Measurements from ENCODE around the gene THSD4.

THSD4 gene

GRCh38 chr15:71319935-71320334, 204.7 kb downstream of the THSD4 start:
- in situ Hi-C loops (cut with HindIII; ENCODE audit: low pct_unique_long_range_greater_than_20kb, low sequenced_read_pairs): no loop called here
- no peak for TF ChIP-seq JUND (IDR thresholded peaks at IDR 0.05; ENCODE audit: low read depth)
- DNase-seq (ENCODE audit: low read depth in 1 of 2, low spot score in 1 of 2): no peak

DNA sequence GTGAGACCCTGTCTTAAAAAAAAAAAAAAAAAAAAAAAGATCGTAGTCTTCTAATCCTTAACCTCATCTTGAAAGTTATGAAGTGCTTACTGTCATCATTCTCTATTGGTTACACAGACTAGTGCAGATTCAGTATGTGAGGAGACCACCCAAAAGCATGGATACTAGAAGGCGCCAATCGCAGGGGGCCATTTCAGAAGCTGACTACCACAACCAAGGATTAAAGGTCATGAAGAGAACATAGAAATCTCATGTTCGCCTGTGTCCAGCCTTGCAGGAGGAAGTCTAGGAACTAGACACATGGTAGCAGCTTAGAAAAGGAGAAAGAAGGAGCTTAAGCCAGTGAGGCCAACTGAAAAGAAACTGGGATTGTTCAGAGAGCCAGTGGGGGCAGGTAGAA, 207.8 kb downstream of the THSD4 start:
- in situ Hi-C loops (cut with HindIII; ENCODE audit: low pct_unique_long_range_greater_than_20kb, low sequenced_read_pairs): no loop called here
- no peak for TF ChIP-seq JUND (IDR thresholded peaks at IDR 0.05; ENCODE audit: low read depth)
- DNase-seq (ENCODE audit: low read depth in 1 of 2, low spot score in 1 of 2): no peak

DNA sequence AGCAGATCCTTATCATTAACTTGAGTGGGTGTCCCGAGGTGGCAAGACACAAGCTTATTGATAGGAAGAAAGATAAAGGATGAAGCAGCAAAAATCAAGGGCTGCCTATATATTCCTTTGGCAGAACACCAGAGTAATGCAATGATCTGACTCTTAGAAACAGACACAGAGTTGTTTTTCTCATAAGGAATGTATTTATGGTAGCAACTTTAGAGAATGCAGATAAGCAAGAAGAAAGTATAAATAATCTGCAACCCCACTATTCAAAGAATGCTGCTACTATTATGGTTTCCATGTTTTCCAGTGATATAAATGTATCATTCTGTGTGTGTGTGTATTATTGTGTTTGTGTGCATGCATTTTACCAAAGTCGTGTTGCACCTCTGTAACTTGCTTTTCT, 208.3 kb downstream of the THSD4 start:
- no peak for TF ChIP-seq JUND (IDR thresholded peaks at IDR 0.05; ENCODE audit: low read depth)
- DNase-seq (ENCODE audit: low read depth in 1 of 2, low spot score in 1 of 2): no peak
- in situ Hi-C loops (cut with HindIII; ENCODE audit: low pct_unique_long_range_greater_than_20kb, low sequenced_read_pairs): no loop called here

DNA sequence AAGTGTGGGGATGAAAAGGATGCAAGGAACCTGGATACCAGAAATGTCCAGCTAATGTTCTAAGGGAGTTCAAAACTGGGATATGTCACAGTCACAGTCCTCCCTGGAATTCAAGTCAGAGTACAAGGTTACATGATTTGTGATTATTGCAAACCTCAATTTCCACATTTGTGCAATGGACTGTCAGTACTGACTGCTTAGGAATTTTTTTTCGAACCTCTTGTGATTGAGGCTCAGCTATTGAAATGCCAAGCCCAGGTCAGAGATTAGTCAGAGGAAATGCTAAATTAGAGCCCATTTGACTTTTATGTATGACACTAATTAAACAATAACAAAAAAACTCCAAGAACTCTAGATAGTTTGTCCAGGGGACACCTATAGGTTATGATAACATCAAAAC, 210.2 kb downstream of the THSD4 start:
- in situ Hi-C loops (cut with HindIII; ENCODE audit: low pct_unique_long_range_greater_than_20kb, low sequenced_read_pairs): no loop called here
- no peak for DNase-seq (ENCODE audit: low read depth in 1 of 2, low spot score in 1 of 2)
- no peak for TF ChIP-seq JUND (IDR thresholded peaks at IDR 0.05; ENCODE audit: low read depth)

DNA sequence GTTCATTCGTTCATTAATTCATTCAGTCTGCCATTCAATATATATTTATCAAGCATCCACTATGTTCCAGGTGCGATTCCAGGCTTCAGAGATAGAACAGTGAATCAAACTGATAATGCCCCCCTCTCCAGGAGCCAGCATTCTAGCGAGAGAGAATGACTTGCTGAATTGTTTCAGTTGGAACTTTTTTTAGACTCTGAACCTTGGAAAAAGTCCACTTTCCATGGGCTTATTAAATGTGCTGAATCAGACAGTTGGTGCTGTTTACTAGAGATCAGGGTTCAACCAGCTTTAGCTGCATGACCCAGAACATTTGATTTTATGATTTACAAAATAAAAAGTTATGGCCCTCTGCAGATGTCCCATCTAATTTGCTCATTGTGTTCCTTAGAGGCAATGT, 213.2 kb downstream of the THSD4 start:
- in situ Hi-C loops (cut with HindIII; ENCODE audit: low pct_unique_long_range_greater_than_20kb, low sequenced_read_pairs): no loop called here
- no peak for DNase-seq (ENCODE audit: low read depth in 1 of 2, low spot score in 1 of 2)
- no peak for TF ChIP-seq JUND (IDR thresholded peaks at IDR 0.05; ENCODE audit: low read depth)

DNA sequence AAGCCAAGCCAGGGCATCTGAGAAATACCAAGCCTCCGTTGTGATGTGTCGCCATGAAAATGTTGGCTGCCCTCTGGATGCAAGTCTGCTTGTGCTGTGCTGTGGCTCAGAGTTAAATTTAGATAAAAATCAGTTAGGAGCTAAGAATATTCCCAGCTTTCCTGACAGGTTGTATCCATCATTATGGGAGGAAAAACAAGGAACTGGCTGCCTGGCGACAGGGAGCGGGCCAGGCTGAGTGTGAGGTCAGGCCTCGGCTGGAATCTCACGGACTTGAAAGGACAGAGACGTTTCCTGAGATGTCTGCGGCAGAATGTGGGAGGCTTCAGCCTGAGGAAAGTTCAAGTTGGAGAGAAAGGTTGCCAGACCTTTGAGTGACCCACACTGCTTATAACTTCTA, 213.8 kb downstream of the THSD4 start:
- no peak for DNase-seq (ENCODE audit: low read depth in 1 of 2, low spot score in 1 of 2)
- in situ Hi-C loops (cut with HindIII; ENCODE audit: low pct_unique_long_range_greater_than_20kb, low sequenced_read_pairs): no loop called here
- TF ChIP-seq JUND (IDR thresholded peaks at IDR 0.05; ENCODE audit: low read depth): no peak

GRCh38 chr15:71329497-71330260, 214.4 kb downstream of the THSD4 start:
- in situ Hi-C loops (cut with HindIII; ENCODE audit: low pct_unique_long_range_greater_than_20kb, low sequenced_read_pairs): no loop called here
- no peak for DNase-seq (ENCODE audit: low read depth in 1 of 2, low spot score in 1 of 2)
- no peak for TF ChIP-seq JUND (IDR thresholded peaks at IDR 0.05; ENCODE audit: low read depth)

DNA sequence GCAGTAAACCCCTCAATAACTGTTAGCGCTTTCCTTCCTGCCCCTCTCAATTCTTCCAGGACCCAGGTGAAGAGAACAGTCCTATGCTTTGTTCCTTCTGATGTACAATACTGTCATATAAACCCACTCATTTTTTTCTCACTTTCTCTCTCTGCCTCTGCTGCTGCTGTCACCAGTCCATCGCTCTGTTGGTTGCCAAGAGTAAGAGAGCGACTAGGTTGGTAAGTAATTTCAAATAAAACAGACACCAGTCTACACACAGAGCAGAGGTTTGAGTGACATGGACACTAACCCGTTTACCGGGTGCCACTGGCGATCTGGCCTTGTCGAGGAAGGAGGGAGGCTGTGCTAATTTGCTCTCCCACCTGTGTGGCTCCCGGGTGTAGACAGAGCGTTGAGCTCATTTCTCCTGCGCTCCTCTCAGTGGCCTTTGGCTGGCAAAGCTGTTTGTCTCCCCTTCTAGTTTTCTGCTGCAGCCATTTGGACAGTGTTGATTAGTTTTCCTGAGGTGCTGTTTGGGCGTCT, 215.4 kb downstream of the THSD4 start:
- no peak for DNase-seq (ENCODE audit: low read depth in 1 of 2, low spot score in 1 of 2)
- TF ChIP-seq JUND (IDR thresholded peaks at IDR 0.05; ENCODE audit: low read depth): no peak
- in situ Hi-C loops (cut with HindIII; ENCODE audit: low pct_unique_long_range_greater_than_20kb, low sequenced_read_pairs): no loop called here

DNA sequence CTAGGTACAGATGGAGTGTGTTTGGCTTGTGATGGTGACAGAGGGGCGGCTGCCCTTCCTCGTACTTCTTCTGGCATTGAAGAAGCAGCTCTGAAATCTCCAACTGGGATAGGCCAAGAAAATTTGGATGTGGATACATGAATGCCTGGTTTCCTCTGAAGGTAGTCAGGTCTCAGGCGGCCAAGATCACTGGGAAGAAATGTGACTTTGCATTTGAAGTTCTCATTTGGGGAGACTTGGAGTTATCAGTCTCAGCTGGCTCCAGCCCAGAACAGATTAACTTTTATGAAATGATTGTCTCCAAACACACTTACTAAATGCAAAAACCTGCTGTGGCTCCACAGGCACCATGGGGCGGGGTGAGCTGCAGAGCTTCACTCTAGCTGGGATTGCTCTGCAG, 215.9 kb downstream of the THSD4 start:
- TF ChIP-seq JUND (IDR thresholded peaks at IDR 0.05; ENCODE audit: low read depth): no peak
- DNase-seq (ENCODE audit: low read depth in 1 of 2, low spot score in 1 of 2): no peak
- in situ Hi-C loops (cut with HindIII; ENCODE audit: low pct_unique_long_range_greater_than_20kb, low sequenced_read_pairs): no loop called here

DNA sequence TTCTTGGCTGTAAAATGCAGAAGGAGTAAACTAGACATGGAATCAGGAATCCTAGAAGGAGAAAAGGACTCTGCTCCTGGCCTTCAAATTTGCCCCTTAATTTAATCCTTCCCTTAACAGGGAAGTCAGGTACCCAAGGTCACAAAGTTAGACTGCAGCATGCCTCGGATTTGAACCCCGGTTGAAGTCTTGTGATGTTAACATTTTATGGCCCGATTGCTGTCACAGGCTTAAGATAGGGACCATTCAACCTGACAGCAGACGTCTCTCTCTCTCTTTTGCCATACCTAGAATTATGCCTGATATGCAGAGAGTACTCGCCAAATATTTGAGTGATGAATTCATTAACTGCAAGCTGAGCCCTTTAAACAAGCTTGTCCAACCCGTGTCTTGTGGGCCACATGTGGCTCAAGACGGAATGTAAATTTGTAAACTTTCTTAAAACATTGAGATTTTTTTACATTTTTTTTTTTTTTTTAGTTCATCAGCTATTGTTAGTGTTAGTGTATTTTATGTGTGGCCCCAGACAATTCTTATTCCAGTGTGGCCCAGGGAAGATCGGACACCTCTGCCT, 217.2 kb downstream of the THSD4 start:
- DNase-seq (ENCODE audit: low read depth in 1 of 2, low spot score in 1 of 2): no peak
- no peak for TF ChIP-seq JUND (IDR thresholded peaks at IDR 0.05; ENCODE audit: low read depth)
- in situ Hi-C loops (cut with HindIII; ENCODE audit: low pct_unique_long_range_greater_than_20kb, low sequenced_read_pairs): no loop called here

DNA sequence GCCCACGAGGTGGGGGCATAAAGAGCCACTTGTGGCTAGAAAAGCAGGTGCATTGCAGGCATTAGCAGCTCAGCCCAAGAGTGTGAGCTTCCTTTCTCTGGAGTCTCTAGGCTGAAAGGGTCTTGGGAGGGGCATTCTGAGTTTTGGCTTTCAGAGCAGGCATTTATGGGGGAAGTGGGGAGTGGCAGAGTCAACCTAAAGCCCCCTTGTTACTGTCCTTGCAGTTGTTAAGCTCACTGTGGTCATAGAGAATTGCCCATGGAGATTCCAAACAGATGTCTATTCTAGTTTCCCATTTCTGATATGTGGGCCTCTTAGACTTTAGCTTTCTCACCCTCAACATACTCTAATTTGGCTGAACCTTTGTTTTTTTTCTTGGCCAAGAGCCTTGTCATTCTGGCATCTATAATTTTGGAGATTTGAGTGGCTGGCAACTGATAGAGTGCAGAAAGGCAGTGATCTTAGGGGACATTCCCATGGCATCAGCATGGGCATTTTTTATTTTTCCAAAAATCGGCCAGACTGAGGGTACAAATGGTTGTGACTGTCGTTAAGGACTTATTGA, 217.9 kb downstream of the THSD4 start:
- in situ Hi-C loops (cut with HindIII; ENCODE audit: low pct_unique_long_range_greater_than_20kb, low sequenced_read_pairs): no loop called here
- no peak for DNase-seq (ENCODE audit: low read depth in 1 of 2, low spot score in 1 of 2)
- TF ChIP-seq JUND (IDR thresholded peaks at IDR 0.05; ENCODE audit: low read depth): no peak

DNA sequence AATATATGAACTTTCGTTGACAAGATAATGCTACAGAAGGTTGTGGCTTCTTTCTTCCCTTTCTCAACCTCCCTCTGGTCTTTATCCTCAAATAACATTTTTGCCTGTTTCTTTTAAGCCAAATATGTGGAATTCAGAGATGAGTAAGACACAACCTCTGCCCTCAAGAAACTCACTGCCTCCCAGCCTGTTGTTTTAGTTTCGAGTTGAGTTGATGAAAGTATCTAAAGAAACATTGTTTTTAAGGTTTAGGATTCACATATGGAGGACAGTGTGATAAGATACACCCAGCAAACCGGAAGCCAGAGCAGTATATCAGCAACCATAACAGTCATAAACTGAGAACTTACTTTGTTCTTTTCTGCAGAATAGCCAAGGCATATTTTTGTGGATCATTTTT, 218.6 kb downstream of the THSD4 start:
- TF ChIP-seq JUND (IDR thresholded peaks at IDR 0.05; ENCODE audit: low read depth): no peak
- DNase-seq (ENCODE audit: low read depth in 1 of 2, low spot score in 1 of 2): no peak
- in situ Hi-C loops (cut with HindIII; ENCODE audit: low pct_unique_long_range_greater_than_20kb, low sequenced_read_pairs): no loop called here

DNA sequence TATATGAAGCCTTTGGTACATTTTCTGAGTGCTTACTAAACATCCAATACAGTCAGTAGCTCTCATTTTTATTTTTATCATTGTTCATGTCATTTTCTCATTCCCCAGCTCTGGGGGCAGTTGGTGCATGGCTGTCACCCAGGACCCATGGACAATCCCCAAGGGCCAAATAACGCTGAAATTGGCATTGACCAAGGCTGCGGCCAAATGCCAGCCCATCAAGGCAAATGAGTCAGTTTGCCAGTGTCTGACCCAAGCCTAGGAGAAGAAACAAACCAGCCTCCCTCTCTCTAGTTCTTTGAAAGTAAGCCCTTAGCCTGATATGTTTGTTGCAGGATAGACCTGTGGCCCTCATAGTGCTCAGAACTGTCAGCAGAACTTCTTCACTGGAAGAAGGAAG, 219.2 kb downstream of the THSD4 start:
- TF ChIP-seq JUND (IDR thresholded peaks at IDR 0.05; ENCODE audit: low read depth): no peak
- in situ Hi-C loops (cut with HindIII; ENCODE audit: low pct_unique_long_range_greater_than_20kb, low sequenced_read_pairs): no loop called here
- no peak for DNase-seq (ENCODE audit: low read depth in 1 of 2, low spot score in 1 of 2)
